K562 (cell line): Measurements from ENCODE around the gene COQ9. TPM values are rescaled to one million over a fixed set of nuclear protein-coding genes. Genes with fewer than 3 reads are reported as not detected.

Experiments used
- ATAC-seq: fragments of 200-7000 bp; cut with Tn5 transposase; 3 replicates; pipeline ENCODE4 v1.9.1; 2020; ENCODE audit warnings: moderate library complexity
- BruUV-seq: library from RNA; stranded (reverse); fragments of 400-500 nt; replicated peaks from 2 replicates; lab custom pipeline; 2021; lab: Mats Ljungman, UMichigan
- CTCF ChIA-PET: fragments of 300-600 bp; formaldehyde crosslinking; extraction: SDS; loops from one replicate; lab custom pipeline; 2021; ENCODE audit warnings: low intra/inter-chr PET ratio; lab: Yijun Ruan, JAX
- POLR2A ChIA-PET: fragments of 300-600, 350-650 bp; sonication (Branson Sonifier 250); formaldehyde crosslinking; extraction: SDS; loops from one replicate; lab custom pipeline; 2021; ENCODE audit warnings: antibody characterized with exemption, inconsistent platforms; lab: Yijun Ruan, JAX
- DNase-seq, 4 experiments: peaks; one replicate each; pipeline versions ENCODE4 v3.0.0 to v3.0.0-alpha.2; 2011 to 2018; ENCODE audit warnings: low spot score in 3 of 4, mixed read lengths in 3 of 4; ENCODE audit errors: extremely low read depth in 1 of 4
- FAIRE-seq: peaks from 2 replicates; lab custom pipeline; 2011; peaks lifted over from hg19 to GRCh38; lab: Jason Lieb, UNC
- H2AFZ ChIP-seq: 2 replicates; pipeline ENCODE4 v1.6.0; 2011; ENCODE audit warnings: low read depth, low read length, control low read depth, inconsistent platforms
- H3K27ac ChIP-seq: fragments of 200-600 bp; 3 replicates; pipeline ENCODE4 v1.8.0; 2011; ENCODE audit warnings: low read depth, mild to moderate bottlenecking, control low read depth, inconsistent platforms, low read length, moderate library complexity, mixed read lengths; ENCODE audit errors: extremely low read depth
- H3K27me3 ChIP-seq, 2 experiments: fragments of 300-600 bp in 1 of 2; 2 replicates in 1 of 2; 3 replicates in 1 of 2; pipeline versions ENCODE4 v1.6.0 to v1.8.0; 2011; ENCODE audit warnings: inconsistent platforms in 2 of 2, low read length in 2 of 2, mild to moderate bottlenecking in 1 of 2, mixed read lengths in 1 of 2, moderate library complexity in 1 of 2; ENCODE audit not compliant: control insufficient read depth in 2 of 2, insufficient read depth in 2 of 2
- H3K36me3 ChIP-seq: fragments of 300-600 bp; 3 replicates; pipeline ENCODE4 v1.8.0; 2011; ENCODE audit warnings: mild to moderate bottlenecking, low read length, inconsistent platforms; ENCODE audit not compliant: control insufficient read depth, insufficient read depth
- H3K4me1 ChIP-seq, 2 experiments: fragments of 200-600 bp in 1 of 2; replicated peaks in 1 of 2; 2 replicates in 1 of 2; 3 replicates in 1 of 2; pipeline versions ENCODE4 v1.5.1 to v1.8.0; 2011; ENCODE audit warnings: inconsistent platforms in 2 of 2, low read length in 2 of 2, mild to moderate bottlenecking in 1 of 2, mixed read lengths in 1 of 2, moderate library complexity in 1 of 2; ENCODE audit not compliant: control insufficient read depth in 2 of 2, insufficient read depth in 2 of 2
- H3K4me2 ChIP-seq: 2 replicates; pipeline ENCODE4 v1.6.1; 2011; ENCODE audit warnings: low read length, control low read depth, inconsistent platforms, mixed read lengths; ENCODE audit not compliant: insufficient read depth
- H3K4me3 ChIP-seq: fragments of 200-600 bp; sonication (generic), shearing (Covaris generic); 2 replicates; pipeline ENCODE4 v1.5.1; 2016; ENCODE audit warnings: control low read depth, inconsistent platforms
- H3K79me2 ChIP-seq: fragments of 200-600 bp; 3 replicates; pipeline ENCODE4 v1.8.0; 2011; ENCODE audit warnings: low read length, inconsistent platforms; ENCODE audit not compliant: control insufficient read depth, insufficient read depth
- H3K9ac ChIP-seq, 2 experiments: 2 replicates each; pipeline versions ENCODE4 v1.6.0 to v1.6.1; 2011; ENCODE audit warnings: low read depth in 2 of 2, low read length in 2 of 2, control low read depth in 1 of 2, inconsistent platforms in 1 of 2, mild to moderate bottlenecking in 1 of 2, mixed read lengths in 1 of 2; ENCODE audit not compliant: insufficient read depth in 1 of 2
- H3K9me1 ChIP-seq: one replicate; pipeline ENCODE4 v1.6.0; 2011; ENCODE audit warnings: inconsistent platforms, mild to moderate bottlenecking, low read length, moderate library complexity; ENCODE audit not compliant: control insufficient read depth, insufficient read depth
- H3K9me3 ChIP-seq: replicated peaks from 2 replicates; pipeline ENCODE4 v1.5.1; 2011; ENCODE audit warnings: low read depth, low read length, inconsistent platforms; ENCODE audit not compliant: control insufficient read depth, insufficient read depth
- H4K20me1 ChIP-seq: replicated peaks from 2 replicates; pipeline ENCODE4 v1.6.1; 2011; ENCODE audit warnings: low read length, inconsistent platforms, mixed read lengths; ENCODE audit not compliant: control insufficient read depth, insufficient read depth
- MEIS2 ChIP-seq: fragments of 450-650 bp; IDR thresholded peaks from 2 replicates; pipeline ENCODE4 v1.6.1; 2014; ENCODE audit warnings: mild to moderate bottlenecking; ENCODE audit not compliant: partially characterized antibody
- NR1H2 ChIP-seq: sonication (generic); formaldehyde crosslinking; IDR thresholded peaks from 2 replicates; pipeline ENCODE4 v1.4.0; 2020; ENCODE audit warnings: mild to moderate bottlenecking, missing genetic modification reagents
- NR2F6 ChIP-seq: fragments of 450-650 bp; formaldehyde crosslinking; IDR thresholded peaks from 2 replicates; pipeline ENCODE4 v1.4.0; 2020; ENCODE audit warnings: mild to moderate bottlenecking
- POU5F1 ChIP-seq: fragments of 150-350 bp; IDR thresholded peaks from 2 replicates; pipeline ENCODE4 v1.6.1; 2014; ENCODE audit warnings: borderline replicate concordance, low read length, low read depth, mild to moderate bottlenecking; ENCODE audit not compliant: partially characterized antibody
- SETDB1 ChIP-seq: IDR thresholded peaks from one replicate; pipeline ENCODE4 v1.6.1; 2012; ENCODE audit warnings: low read length, control low read depth, inconsistent platforms
- THRAP3 ChIP-seq: fragments of 450-650 bp; IDR thresholded peaks from 2 replicates; pipeline ENCODE4 v1.6.1; 2016; ENCODE audit warnings: mild to moderate bottlenecking, inconsistent platforms, borderline replicate concordance
- TSC22D4 ChIP-seq: fragments of 450-650 bp; IDR thresholded peaks from 2 replicates; pipeline ENCODE4 v1.6.1; 2016; ENCODE audit warnings: missing genetic modification characterization, missing biosample characterization, control low read depth
- ZC3H4 ChIP-seq: sonication (generic); formaldehyde crosslinking; IDR thresholded peaks from 2 replicates; pipeline ENCODE4 v1.9.0; 2021; ENCODE audit warnings: missing genetic modification reagents, borderline replicate concordance
- ZNF282 ChIP-seq: sonication (generic); formaldehyde crosslinking; IDR thresholded peaks from 2 replicates; pipeline ENCODE4 v1.8.1; 2023; ENCODE audit warnings: missing genetic modification reagents
- WGBS: fragments of 100-300 bp; shearing (Covaris generic); methylation state at CpG from one replicate; pipeline ENCODE4 v1.1.6; 2016; ENCODE audit warnings: low coverage, mixed read lengths; ENCODE audit not compliant: insufficient coverage; ENCODE audit errors: missing lambda C conversion rate; 5-methylcytosine and 5-hydroxymethylcytosine counted together
- in situ Hi-C: fragments of 300-500 bp; cut with MboI; formaldehyde crosslinking; loops from 4 replicates; pipeline ENCODE4 v1.15.0; 2018; ENCODE audit warnings: inconsistent platforms, mixed read lengths
- intact Hi-C: fragments of 100-400 bp; cut with micrococcal nuclease; formaldehyde crosslinking; loops from 2 replicates; pipeline ENCODE4 v1.14.2; 2022
- polyA plus RNA-seq, 8 experiments: library from polyadenylated mRNA; depleted of rRNA in 4 of 8; stranded (reverse) in 5 of 8; unstranded in 3 of 8; fragments of >200 nt; fragmentation: Nextera tagmentation in 2 of 8; fragmentation: Illumina TruSeq in 1 of 8; extraction: Ambion mirVana in 2 of 8; extraction: Trizol in 1 of 8; gene quantifications; 2 replicates each; pipeline versions ENCODE4 v1.2.1 to v1.2.3, GENCODE V29; 2011 to 2014; ENCODE audit warnings: inconsistent platforms in 1 of 8, missing spikeins in 1 of 8
- total RNA-seq, 7 experiments: library from RNA; depleted of rRNA in 6 of 7; stranded (reverse); fragments of >200 nt in 6 of 7; fragmentation: Illumina TruSeq in 2 of 7; extraction: Trizol in 2 of 7; gene quantifications; 2 replicates each; pipeline versions ENCODE4 v1.2.1 to v1.2.3, GENCODE V29; 2011 to 2021; ENCODE audit warnings: low replicate concordance in 1 of 7
- TF ChIP-seq, protein P1 (sequence below): sonication (generic); formaldehyde crosslinking; IDR thresholded peaks from 2 replicates; pipeline ENCODE4 v1.8.1; 2022; ENCODE audit warnings: missing genetic modification reagents

COQ9 gene
- total and polyA plus RNA-seq, 9 of the 15 experiments (the other 6 are each of a cell fraction or from before 2014, with no cell fraction given) = 35.0 to 139 (median 71.4) TPM

DNA sequence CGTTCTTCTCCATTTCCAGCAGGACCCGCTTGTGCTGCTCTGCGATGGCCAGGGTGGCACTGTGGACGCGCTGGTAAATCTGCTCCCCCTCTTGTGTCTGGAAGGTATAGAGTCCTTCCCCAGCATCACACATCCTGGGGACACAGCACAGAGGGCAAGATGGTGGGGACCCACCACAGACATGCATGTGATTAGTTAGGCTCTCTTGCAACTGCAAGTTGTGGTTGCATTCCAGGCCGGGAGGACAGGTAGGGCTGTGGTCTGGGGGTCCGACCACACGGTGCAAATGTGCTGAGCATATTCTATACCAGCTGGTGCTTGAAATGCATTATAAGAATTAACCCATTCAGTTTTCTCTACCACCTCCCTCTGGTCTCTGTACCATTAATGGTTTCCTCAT lies 26.6 kb downstream of the COQ9 start:
- CTCF ChIA-PET = no interaction called here
- no peak for TF ChIP-seq THRAP3
- TF ChIP-seq POU5F1 = no peak
- TF ChIP-seq NR2F6 = no peak
- TF ChIP-seq, protein P1, sequence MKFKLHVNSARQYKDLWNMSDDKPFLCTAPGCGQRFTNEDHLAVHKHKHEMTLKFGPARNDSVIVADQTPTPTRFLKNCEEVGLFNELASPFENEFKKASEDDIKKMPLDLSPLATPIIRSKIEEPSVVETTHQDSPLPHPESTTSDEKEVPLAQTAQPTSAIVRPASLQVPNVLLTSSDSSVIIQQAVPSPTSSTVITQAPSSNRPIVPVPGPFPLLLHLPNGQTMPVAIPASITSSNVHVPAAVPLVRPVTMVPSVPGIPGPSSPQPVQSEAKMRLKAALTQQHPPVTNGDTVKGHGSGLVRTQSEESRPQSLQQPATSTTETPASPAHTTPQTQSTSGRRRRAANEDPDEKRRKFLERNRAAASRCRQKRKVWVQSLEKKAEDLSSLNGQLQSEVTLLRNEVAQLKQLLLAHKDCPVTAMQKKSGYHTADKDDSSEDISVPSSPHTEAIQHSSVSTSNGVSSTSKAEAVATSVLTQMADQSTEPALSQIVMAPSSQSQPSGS (CRISPR knock-in tag) = no peak
- no peak for TF ChIP-seq MEIS2
- TF ChIP-seq ZC3H4 = no peak
- TF ChIP-seq NR1H2 (CRISPR knock-in tag) = no peak
- TF ChIP-seq SETDB1 = no peak
- TF ChIP-seq ZNF282 (CRISPR knock-in tag) = no peak
- no peak for TF ChIP-seq TSC22D4
- FAIRE-seq (no peak), ATAC-seq (no peak), DNase-seq (no peak)
- no peak overlapping the region for H3K27ac ChIP-seq
- no peak overlapping the region for H3K4me3 ChIP-seq
- in situ Hi-C loops = no loop called here
- BruUV-seq = no TSS peak
- no peaks in the 10 kb centered on the region for H3K9me3 ChIP-seq
- no peaks in the 10 kb centered on the region for H3K27me3 ChIP-seq
- no peaks in the 10 kb centered on the region for H3K79me2 ChIP-seq
- peaks cover 11 to 27% of the 10 kb centered on the region in 2 experiments for H3K4me1 ChIP-seq
- peaks cover 51% of the 10 kb centered on the region for H3K36me3 ChIP-seq
- no peak overlapping the region for H3K4me2 ChIP-seq
- intact Hi-C loops = no loop called here
- H3K9ac ChIP-seq = no peak overlapping the region
- POLR2A ChIA-PET = interaction anchor here (1.3 to 2.7 kb wide), 2 partner anchors 9 to 12 kb away, joined by 4 to 14 read pairs; partner anchors contain the start of gene POLR2C
- 47% methylated on average over 4 of the region's 8 CpGs for WGBS
- H3K9me1 ChIP-seq = peaks cover 3% of the 10 kb centered on the region
- H4K20me1 ChIP-seq = 0 out of 2 replicates have a peak, but pooled peaks cover 4% of the 10 kb centered on the region
- H2AFZ ChIP-seq = no peak overlapping the region
